ENCODE measurements around the gene RAD51B. TPM values are rescaled to one million over a fixed set of nuclear protein-coding genes. Genes with fewer than 3 reads are reported as not detected.

The RAD51B gene
- total RNA-seq, 1 experiment from 2014 or later: 20.0 TPM

- ChIA-PET POLR2A (interaction anchor here (0.8 to 1.6 kb wide), 2 partner anchors 9 to 14 kb away, joined by 3 to 8 read pairs; no protein-coding TSS in a partner anchor), CTCF (no interaction called here), RAD21 (ENCODE audit: low non-redundant PET in 1 of 2, low total read pairs in 2 of 2, uncharacterized antibody in 2 of 2, unreplicated experiment in 2 of 2) (no interaction called here)
- Histone ChIP-seq H3K27ac (ENCODE audit: low read depth, low read length) (peak overlapping the region; percentile 95), H3K4me1 (ENCODE audit: control insufficient read depth in 1 of 2, insufficient read depth in 2 of 2, low read length in 2 of 2) (peaks cover 51 to 73% of the 10 kb centered on the region in 2 experiments), H3K9me3 (ENCODE audit: control insufficient read depth in 1 of 2, insufficient read depth in 1 of 2, low read depth in 1 of 2, low read length in 2 of 2) (no peaks in the 10 kb centered on the region), H2AFZ (ENCODE audit: low read depth, low read length, poor library complexity, severe bottlenecking) (no peak overlapping the region), H3K9me2 (ENCODE audit: insufficient read depth) (no peaks in the 10 kb centered on the region), H3K4me3 (replicated peaks in 1 of 2; ENCODE audit: low read depth in 1 of 2, low read length in 2 of 2) (no peak overlapping the region), H3K36me3 (ENCODE audit: control insufficient read depth in 1 of 2, insufficient read depth in 2 of 2, low read length in 2 of 2) (no peaks in the 10 kb centered on the region), H4K20me1 (ENCODE audit: insufficient read depth) (no peaks in the 10 kb centered on the region), H3K9ac (ENCODE audit: low read length) (no peak overlapping the region), H3K27me3 (ENCODE audit: insufficient read depth, low read length) (no peaks in the 10 kb centered on the region), H3K4me2 (ENCODE audit: low read length) (no peak overlapping the region), H3K79me2 (ENCODE audit: insufficient read depth, low read length) (no peaks in the 10 kb centered on the region)
- no TSS peak for BruUV-seq (replicated peaks)
- no peak for TF ChIP-seq RAD21 (IDR thresholded peaks at IDR 0.05; ENCODE audit: low read depth)
- peak; percentile 90 for TF ChIP-seq TCF7L2 (IDR thresholded peaks at IDR 0.05; ENCODE audit: borderline replicate concordance, extremely low read depth, insufficient read depth, insufficient read length)
- no peak for DNase-seq (ENCODE audit: low read depth, low spot score)
- intact Hi-C loops (cut with micrococcal nuclease): no loop called here
- no peak for ATAC-seq
Measured at GRCh38 chr14:68177728-68178127, 358.1 kb downstream of the RAD51B start.

GRCh38 chr14:68178282-68178681, 358.7 kb downstream of the RAD51B start:
- Histone ChIP-seq H3K9ac (ENCODE audit: low read length) (no peak overlapping the region), H3K36me3 (ENCODE audit: control insufficient read depth in 1 of 2, insufficient read depth in 2 of 2, low read length in 2 of 2) (no peaks in the 10 kb centered on the region), H3K79me2 (ENCODE audit: insufficient read depth, low read length) (no peaks in the 10 kb centered on the region), H3K4me1 (ENCODE audit: control insufficient read depth in 1 of 2, insufficient read depth in 2 of 2, low read length in 2 of 2) (peaks cover 46 to 71% of the 10 kb centered on the region in 2 experiments), H3K27ac (ENCODE audit: low read depth, low read length) (peak overlapping the region; percentile 95), H3K4me2 (ENCODE audit: low read length) (no peak overlapping the region), H3K27me3 (ENCODE audit: insufficient read depth, low read length) (no peaks in the 10 kb centered on the region), H3K9me2 (ENCODE audit: insufficient read depth) (no peaks in the 10 kb centered on the region), H2AFZ (ENCODE audit: low read depth, low read length, poor library complexity, severe bottlenecking) (no peak overlapping the region), H3K9me3 (ENCODE audit: control insufficient read depth in 1 of 2, insufficient read depth in 1 of 2, low read depth in 1 of 2, low read length in 2 of 2) (no peaks in the 10 kb centered on the region), H3K4me3 (replicated peaks in 1 of 2; ENCODE audit: low read depth in 1 of 2, low read length in 2 of 2) (no peak overlapping the region), H4K20me1 (ENCODE audit: insufficient read depth) (no peaks in the 10 kb centered on the region)
- no peak for TF ChIP-seq CEBPB (IDR thresholded peaks at IDR 0.05; ENCODE audit: low read depth)
- no peak for TF ChIP-seq EGR1 (IDR thresholded peaks at IDR 0.05; ENCODE audit: low read depth)
- TF ChIP-seq POLR2A (IDR thresholded peaks at IDR 0.05; ENCODE audit: borderline replicate concordance, extremely low read depth, insufficient read depth, insufficient read length): no peak
- TF ChIP-seq SRF (IDR thresholded peaks at IDR 0.05; ENCODE audit: low read depth): no peak
- TF ChIP-seq TCF7L2 (IDR thresholded peaks at IDR 0.05; ENCODE audit: borderline replicate concordance, extremely low read depth, insufficient read depth, insufficient read length): no peak
- TF ChIP-seq ATF3 (IDR thresholded peaks at IDR 0.05): no peak
- TF ChIP-seq YY1 (IDR thresholded peaks at IDR 0.05; ENCODE audit: extremely low read depth, insufficient replicate concordance, low read depth, low read length): no peak
- TF ChIP-seq CTCF (IDR thresholded peaks at IDR 0.05 in 2 of 3, conservative IDR thresholded peaks at IDR 0.05 in 1 of 3; ENCODE audit: borderline replicate concordance in 1 of 3, insufficient read depth in 1 of 3, low read depth in 2 of 3, low read length in 2 of 3): no peak
- no peak for TF ChIP-seq ZNF274 (IDR thresholded peaks at IDR 0.05; ENCODE audit: low read depth, low read length)
- no peak for TF ChIP-seq SP1 (IDR thresholded peaks at IDR 0.05; ENCODE audit: low read depth)
- CTCF ChIA-PET: no interaction called here
- BruUV-seq (replicated peaks): no TSS peak
- POLR2A ChIA-PET: interaction anchor here (1.6 kb wide), 1 partner anchor 14 kb away, joined by 8 read pairs; no protein-coding TSS in a partner anchor
- RAD21 ChIA-PET (ENCODE audit: low non-redundant PET in 1 of 2, low total read pairs in 2 of 2, uncharacterized antibody in 2 of 2, unreplicated experiment in 2 of 2): no interaction called here
- DNase-seq (ENCODE audit: low read depth, low spot score): no peak
- no peak for ATAC-seq
- intact Hi-C loops (cut with micrococcal nuclease): no loop called here

All from HCT116 (cell line).